Measurements from ENCODE around the gene DCBLD1.

- TF ChIP-seq, protein P1, sequence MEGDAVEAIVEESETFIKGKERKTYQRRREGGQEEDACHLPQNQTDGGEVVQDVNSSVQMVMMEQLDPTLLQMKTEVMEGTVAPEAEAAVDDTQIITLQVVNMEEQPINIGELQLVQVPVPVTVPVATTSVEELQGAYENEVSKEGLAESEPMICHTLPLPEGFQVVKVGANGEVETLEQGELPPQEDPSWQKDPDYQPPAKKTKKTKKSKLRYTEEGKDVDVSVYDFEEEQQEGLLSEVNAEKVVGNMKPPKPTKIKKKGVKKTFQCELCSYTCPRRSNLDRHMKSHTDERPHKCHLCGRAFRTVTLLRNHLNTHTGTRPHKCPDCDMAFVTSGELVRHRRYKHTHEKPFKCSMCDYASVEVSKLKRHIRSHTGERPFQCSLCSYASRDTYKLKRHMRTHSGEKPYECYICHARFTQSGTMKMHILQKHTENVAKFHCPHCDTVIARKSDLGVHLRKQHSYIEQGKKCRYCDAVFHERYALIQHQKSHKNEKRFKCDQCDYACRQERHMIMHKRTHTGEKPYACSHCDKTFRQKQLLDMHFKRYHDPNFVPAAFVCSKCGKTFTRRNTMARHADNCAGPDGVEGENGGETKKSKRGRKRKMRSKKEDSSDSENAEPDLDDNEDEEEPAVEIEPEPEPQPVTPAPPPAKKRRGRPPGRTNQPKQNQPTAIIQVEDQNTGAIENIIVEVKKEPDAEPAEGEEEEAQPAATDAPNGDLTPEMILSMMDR (IDR thresholded peaks at IDR 0.05): no peak
- TF ChIP-seq EP300 (IDR thresholded peaks at IDR 0.05): no peak
- TF ChIP-seq POLR2AphosphoS5 (IDR thresholded peaks at IDR 0.05): no peak
- TF ChIP-seq POLR2A (IDR thresholded peaks at IDR 0.05): no peak
Measured at GRCh38 chr6:117495869-117496268, 13.4 kb downstream of the DCBLD1 start.
